HG03439 (cell line): Measurements from ENCODE around the gene DRC3.
"Not testable (repeated sequence)": the region's sequence is repeated elsewhere in the genome, so short reads cannot be mapped to it uniquely, and the experiment has no call there.

Source experiments
- ATAC-seq: cut with Tn5 transposase; IDR thresholded peaks from one replicate; pipeline ENCODE4 v1.9.1; 2021; ENCODE audit warnings: mild to moderate bottlenecking, moderate library complexity; ENCODE audit not compliant: unreplicated experiment

The DRC3 gene, protein sequence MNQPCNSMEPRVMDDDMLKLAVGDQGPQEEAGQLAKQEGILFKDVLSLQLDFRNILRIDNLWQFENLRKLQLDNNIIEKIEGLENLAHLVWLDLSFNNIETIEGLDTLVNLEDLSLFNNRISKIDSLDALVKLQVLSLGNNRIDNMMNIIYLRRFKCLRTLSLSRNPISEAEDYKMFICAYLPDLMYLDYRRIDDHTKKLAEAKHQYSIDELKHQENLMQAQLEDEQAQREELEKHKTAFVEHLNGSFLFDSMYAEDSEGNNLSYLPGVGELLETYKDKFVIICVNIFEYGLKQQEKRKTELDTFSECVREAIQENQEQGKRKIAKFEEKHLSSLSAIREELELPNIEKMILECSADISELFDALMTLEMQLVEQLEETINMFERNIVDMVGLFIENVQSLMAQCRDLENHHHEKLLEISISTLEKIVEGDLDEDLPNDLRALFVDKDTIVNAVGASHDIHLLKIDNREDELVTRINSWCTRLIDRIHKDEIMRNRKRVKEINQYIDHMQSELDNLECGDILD

DNA sequence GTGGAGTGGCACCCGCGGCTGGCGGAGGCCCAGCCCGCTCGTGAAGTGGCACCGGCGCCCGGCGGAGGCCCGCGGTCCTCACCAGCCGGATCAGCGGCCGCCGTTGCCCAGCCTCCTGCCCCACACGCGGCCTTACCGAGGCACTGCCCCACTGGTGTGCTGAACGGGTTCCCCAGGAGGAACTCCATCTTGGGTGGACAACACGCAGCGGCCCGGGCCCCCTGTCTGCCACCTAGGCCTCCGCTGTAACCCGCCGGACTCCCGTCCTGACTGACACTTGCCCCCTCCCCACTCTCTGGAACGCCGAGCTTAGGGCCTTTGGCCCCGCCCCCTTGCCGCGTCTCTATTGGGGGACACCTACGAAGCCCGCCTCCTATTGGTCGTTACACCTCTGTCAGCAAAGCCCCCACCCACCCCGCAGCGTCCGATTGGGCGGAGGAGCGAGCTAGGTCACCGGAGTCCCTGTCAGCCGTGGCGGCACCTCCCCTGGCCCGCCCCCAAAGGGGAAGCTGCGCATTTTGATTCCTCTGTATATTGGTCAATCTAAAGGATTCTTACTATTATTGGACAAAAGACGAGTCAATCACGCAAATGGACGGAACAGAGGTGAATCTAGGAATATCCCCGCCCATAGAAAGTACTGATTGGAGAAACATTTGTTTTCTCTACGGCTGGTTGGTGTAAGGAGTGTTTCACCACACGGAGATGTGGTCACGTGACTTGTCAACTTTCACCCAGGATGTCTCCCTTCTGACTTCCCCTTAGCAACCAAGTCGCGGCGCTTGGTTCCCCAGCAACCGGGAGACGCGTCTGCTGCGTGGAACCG is at the start of gene DRC3, which contains the start of gene TOM1L2:
Gene DRC3 (plus strand): TSS at position 737 of the 826 bp plus-strand sequence. CDS start 4,737 bp downstream, outside the sequence.
Gene TOM1L2 (minus strand): TSS at position 275 of the 826 bp plus-strand sequence. CDS start 87 bp downstream, at position 188.
- peak; percentile 94 for ATAC-seq

DNA sequence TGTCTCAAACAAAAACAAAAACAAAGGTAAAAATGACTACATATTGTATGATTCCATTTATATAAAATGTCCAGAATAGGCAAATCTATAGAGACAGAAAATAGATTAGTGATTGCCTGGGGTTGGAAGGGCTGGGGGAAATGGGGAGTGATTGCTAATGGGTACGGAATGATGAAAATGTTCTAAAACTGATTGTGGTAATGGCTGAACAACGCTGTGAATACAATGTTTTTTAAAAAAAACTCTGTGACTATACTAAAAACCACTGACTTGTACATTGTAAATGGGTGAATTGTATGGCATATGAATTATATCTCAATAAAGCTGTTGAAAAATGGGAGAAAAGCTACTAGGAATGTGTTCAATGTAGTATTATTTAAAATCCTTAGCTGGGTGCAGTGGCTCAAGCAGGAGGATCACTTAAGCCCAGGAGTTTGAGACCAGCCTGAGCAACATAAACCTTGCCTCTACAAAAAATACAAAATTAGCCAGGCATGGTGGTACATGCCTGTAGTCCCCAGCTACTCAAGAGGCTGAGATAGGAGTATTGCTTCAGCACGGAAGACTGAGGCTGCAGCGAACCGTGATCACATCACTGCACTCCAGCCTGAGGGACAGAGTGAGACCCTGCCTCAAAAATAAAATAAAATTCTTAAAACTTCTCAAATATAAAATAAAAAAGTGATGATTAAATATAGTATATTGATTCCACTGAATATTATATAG is 48.4 kb upstream of the DRC3 start:
- ATAC-seq = no peak

DNA sequence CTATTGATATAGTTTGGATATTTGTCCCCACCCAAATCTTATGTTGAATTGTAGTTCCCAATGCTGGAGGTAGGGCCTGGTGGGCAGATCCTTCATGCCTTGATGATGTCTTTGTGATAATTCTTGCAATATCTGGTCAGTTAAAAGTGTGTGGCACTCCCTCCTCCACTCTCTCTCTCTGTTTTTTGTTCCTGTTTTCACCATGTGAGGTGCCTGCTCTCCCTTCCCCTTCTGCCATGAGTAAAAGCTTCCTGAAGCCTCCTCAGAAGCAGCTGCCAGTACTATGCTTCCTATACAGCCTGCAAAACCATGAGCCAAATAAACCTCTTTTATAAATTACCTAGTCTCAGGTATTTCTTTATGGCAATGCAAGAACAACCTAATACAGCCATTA is 47.8 kb upstream of the DRC3 start:
- ATAC-seq = no peak

DNA sequence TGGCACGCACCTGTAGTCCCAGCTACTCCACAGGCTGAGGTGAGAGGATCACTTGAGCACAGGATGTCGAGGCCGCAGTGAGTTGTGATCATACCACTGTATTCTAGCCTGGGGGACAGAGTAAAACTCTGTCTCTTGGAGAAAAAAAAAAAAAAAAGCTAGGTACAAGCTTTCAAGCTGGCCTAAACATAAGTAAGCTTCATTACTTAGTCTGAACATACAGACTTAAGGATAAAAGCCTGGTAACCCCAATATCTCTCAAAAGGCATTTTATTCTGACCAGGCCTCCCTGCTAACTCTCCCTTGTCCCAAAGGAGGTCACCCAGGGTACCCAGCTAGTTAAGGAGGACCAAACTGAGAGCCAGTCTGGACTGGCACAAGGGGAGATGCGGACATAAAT is 46.6 kb upstream of the DRC3 start:
- ATAC-seq = no peak

DNA sequence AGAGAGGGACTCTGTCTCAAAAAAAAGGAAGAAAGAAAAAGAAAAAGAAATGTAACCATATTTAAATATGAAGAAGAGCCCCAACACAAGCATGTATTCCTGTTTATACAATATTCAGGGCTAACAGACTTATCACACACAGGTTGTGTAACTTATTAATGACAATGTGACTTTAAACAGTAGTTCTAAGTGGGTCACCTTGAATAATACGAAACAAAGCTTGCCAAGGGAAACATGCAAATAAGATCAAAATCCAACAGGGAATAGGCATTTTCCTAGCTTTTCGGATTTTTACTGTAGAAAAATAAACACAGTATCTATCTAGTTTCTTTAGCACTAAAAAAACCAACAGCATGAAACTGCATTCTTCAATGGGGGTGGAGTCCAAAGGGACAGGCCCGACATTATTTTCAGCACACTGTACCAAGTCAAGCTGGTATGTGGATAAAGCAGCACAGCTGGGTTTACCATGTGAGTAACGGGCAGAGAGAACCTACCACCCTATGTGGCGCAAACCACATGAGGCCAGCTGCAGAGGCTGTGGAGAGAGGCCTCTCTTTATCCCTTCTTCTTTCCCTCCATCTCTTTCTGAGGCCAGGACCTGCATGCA is 45.7 kb upstream of the DRC3 start:
- no peak for ATAC-seq

DNA sequence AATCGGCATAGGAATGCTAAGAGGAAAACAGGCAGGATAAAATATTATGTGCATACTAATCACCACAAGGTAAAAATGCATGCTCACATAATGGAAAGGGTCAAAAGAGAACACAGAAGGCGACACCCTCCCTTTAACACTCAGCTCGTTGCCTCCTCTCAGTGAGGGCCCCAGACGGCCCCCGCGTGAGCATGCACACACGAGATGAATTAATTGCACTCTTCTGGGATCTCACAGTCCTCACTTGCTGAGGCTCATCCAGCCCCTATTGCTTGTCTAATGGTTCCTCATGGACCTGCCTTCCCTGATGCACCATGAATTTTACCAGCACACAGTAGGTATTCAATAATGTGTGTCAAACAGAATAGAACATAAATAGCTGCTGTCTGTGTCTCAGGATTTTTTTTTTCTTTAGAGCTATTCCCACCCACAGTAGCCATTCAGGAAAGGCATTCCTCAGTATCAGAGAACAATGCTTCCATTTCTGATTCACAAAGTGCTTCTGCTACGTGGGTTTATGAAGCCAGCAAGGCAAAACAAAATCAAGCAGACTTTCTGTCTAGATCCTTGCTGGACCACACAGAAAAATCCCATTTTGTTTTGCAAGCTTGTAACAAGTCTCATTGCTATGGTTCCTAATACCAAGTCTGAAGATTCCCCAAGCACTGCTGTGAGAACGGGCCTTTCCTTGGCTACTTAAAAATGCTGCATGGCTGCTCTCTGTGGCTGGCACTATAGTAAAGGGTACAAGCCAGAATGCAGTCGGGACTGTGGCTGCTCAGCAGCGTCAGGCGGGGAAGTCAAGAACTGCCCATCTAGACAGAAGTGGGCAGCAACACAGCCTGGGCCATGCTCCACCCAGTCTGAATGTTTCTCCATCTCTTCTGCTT is 44.0 kb upstream of the DRC3 start:
- no peak for ATAC-seq

DNA sequence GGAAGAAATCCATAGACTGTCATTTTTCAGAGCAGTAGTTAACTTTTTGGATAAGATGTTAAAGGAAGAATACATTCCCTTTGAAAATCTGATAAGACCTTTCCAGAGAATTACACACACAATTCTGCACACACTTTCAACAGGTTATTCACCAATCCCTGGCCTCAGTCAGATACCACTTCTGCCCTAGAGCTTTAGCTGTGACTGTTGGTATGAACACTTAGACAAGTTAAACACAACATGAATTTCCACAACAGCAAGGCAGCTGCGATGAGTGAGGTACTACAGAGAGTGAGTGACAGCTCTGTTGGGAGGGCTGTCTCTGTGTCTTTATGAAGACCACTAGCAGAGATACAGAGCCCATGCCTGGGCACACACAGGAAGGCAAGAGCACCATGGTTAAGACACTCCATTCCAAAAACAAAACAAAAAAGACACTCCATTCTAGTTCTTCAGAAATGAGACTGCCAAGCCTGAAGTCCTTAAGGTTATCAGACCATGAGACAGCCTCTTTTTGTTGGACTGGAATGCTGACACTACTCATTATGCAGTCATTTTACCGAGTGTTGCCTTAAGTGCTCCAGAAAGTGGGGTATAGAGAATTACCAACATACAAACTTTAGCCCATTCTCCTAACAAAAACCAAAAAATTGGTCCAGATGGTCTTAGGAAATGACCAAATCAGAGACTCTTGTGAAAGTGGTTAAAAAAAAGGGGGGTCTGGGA is 42.8 kb upstream of the DRC3 start:
- ATAC-seq = no peak

DNA sequence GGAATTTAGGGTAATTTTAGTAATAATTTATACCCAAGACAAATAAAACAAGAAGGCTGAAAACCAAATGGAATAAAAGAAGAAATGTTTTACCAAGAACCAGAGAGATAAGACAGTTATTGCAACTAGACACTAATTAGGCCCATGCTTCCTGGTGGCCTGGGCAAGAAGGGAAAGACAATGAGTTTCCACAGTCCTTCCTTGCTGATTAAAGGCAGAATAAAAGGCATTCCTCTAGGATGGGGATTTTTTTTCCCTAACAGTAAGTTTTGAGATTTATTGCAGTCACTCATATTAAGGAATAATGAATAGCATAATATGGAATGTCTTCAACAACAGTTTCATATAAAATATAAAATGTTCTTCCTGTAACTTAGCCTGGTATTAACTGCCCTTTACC is 42.0 kb upstream of the DRC3 start:
- ATAC-seq = no peak

DNA sequence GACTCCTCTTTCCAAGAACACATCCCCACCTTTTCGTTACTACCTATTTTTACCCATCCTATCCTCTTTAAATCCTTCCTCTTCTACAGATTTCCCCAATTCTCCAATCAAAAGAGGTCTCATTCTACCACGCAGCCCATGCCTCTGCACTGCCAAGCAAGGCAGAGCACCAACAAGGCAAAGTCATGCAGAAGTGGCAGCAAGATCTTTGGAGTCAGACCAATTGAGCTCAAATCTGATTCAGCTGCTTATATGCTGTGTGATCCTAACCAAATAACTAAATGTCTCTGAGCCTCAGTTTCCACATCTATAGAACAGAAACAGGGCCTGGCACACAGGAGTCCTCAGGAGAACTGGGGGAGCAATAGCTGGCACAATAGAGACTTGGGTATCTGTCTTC is 41.5 kb upstream of the DRC3 start:
- no peak for ATAC-seq

DNA sequence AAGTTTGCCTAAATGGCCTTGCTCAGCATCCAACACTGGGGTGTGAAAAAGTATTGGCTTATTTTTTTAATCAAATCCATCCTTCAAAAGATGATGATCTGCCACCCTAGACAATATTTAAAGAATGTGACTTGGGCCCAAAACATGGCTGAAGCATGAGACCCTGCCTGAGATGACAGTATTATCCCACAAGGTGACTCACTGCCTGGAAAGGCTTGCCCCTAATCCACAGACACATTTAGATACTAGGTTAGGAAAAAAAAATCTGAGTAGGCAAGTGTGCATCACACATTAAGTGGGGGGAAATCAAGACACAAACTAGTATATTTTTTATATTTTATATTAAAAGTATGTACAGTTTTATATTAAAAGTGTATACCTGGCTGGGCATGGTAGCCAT is 38.9 kb upstream of the DRC3 start:
- no peak for ATAC-seq

DNA sequence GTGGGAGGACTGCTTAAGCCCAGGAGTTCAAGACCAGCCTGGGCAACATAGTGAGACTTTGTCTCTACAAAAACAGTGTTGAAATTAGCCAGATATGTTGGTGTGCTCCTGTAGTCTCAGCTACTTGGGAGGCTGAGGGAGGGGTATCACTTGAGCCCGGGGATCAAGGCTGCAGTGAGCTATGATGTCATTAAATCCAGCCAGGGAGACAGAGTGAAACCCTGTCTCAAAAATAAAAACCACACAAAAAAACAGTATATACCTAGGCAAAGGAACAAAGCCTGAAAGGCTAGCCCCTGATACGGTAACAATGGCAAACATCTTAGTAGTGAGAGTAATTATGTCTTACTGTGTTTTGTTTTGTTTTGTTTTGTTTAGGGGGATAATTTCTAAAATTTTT is 38.4 kb upstream of the DRC3 start:
- ATAC-seq = no peak

DNA sequence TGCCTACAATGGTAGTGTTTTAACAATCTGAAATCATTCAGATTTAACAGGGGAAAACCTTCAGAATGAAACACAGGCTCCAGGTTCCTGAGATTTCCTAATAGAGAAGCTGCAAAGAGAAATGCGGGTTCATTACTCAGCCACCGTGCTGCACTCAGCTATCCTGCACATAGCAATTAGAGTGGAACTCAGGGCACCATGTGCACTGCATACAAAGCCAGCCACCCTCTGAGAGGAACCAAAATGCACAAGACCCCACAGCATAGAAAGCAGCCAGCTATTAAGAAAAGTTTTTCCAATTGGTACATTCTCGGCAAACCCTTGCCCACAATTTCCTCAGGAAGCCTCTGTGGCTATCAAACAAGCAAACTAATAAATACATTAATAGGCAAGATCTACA is 37.9 kb upstream of the DRC3 start:
- ATAC-seq = no peak

DNA sequence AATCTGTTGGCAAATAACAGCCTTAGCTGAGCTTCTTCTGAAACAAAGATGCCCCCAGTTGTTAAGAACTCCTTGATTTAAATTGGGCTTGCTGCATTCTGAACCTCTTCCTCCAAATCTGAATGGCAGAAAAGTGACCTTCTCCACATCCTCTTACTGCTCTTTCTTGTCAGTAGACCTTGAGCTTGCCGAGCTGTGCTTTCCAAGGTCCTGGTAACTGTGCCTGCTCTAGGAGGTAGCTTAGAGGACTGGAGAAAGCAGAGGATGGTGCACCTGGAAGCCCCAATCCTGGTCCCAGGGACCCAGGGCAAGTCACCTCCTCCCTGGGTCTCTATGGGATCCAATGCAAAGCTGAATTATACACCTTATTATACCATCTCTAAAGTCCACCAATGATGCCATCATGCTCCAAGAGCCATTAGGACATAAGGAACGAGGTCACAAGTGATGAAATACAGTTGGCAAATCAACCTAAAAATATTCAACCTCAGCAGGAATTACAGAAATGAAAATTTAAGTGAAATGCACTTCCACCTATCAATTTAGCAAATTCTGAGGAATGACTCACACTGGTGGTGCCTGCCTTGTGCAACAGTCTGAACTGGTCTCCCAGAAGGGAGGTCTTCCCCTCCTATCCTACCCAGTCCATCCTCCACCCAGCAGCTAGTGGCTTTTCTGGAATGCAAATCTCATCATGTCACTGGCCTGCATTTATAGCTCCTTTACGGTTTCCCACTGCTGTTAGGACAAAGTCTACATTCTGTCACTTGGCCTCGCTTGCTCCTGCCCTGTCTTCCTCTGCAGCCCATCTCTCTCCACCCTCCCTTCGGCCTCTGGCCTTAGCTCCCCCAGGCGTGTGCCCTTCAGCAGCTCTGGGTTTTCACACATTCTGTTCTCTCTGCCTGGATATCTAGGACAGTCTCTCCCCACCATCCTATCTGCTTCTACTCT is 37.1 kb upstream of the DRC3 start:
- ATAC-seq = no peak

DNA sequence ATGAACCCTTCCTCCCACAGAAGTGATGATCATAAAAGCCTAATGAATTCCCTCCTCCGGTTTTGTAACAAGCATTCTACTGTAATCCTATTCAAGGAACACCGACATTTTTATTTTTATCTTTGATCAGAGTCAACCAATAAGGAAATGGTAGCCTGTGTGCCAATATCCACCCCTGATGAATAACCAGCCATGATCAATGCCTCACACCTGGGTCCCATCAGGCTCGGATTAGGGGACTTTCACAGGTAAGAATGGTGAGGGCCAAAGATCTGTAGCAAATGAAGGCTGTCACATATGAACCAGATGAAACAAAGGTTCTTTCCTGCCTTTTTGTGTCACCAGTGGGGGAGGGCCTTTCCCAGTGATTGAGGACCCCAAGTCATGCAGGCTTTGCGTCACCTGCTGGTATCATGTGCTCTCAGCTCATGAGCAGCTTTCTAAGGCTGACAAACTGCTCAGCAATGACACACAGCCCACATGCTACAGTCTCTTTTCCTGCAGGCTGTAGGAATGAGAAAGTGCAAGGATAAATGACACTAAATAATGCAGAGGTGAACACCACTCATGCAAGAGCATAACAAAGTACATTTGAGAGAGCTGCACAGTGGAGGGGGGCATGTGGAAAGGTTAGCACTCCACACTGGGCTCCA is 35.3 kb upstream of the DRC3 start:
- no peak for ATAC-seq

DNA sequence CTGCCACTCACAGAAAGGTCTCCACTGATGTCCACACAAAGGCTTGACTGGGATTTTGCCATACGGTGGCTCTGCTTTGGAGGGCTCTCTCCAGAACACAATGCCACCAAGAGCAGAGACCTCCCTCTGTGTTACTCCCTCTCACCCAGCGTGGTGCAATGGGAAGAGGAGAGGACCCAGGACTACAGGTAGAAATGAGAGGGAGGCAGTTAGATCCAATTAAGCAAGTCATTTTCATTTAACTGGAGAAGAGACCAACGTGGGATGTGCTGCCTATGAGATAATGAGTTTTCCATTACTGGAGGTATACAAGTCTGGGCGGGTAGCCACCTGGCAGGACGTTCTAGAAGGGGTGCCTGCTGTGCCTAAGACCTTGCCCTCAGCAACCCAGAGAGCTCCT is 34.7 kb upstream of the DRC3 start:
- no peak for ATAC-seq

DNA sequence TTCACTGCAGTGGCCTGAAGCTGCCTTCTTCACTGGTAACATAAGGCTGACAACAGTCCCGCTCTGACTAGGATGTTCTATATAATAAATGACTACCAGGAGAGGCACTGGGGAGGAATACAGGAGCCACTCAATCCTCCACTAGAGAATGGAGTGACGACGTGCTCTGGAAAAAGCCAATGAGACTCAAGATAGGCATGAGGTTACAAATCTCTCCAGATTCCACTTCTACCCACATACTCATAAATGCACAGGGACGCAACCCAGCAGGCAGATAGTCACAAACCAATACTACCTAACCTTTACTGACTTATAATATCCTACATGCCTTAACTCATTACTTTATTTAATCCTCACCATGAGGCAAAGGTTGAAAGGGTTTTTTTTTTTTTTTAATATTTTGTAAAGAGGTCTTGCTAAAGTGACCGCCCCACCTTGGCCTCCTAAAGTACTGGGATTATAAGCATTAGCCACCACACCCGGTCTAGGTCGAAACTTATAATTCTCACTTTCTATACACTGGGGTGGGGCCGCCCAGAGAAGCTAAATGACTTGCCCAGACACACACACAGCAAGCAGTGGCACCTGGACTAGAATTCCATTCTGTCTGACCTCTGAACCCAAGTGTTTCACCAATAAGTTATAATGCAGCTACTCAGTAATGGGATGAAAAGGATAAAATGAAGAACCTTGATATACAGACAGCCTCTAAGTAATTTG is 34.1 kb upstream of the DRC3 start:
- no peak for ATAC-seq

DNA sequence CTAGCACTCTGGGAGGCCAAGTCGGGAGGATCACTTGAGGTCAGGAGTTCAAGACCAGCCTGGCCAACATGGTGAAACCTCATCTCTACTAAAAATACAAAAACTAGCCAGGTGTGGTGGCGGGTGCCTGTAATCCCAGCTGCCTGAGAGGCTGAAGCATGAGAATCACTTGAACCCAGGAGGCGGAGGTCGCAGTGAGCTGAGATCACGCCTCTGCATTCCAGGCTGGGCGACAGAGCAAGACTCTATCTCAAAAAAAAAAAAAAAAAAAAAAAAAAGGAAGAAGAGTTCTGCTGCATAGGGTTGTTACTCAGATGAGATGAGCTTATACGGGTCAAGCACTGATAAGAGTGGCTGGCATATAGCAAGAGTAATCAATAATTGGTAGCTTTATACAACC is 32.7 kb upstream of the DRC3 start:
- ATAC-seq = not testable (repeated sequence)
